Endothelial cell of umbilical vein (primary cell): Measurements from ENCODE around the gene MRPL4. TPM values are rescaled to one million over a fixed set of nuclear protein-coding genes. Genes with fewer than 3 reads are reported as not detected.

Experiments
- BruUV-seq: library from RNA; stranded (reverse); fragments of 400-500 nt; replicated peaks from 2 replicates; lab custom pipeline; 2021; lab: Mats Ljungman, UMichigan
- CTCF ChIA-PET: fragments of 300-600, 350-600 bp; sonication (Branson Sonifier 250); formaldehyde crosslinking; loops from one replicate; lab custom pipeline; 2021; ENCODE audit warnings: antibody characterized with exemption, inconsistent platforms; lab: Charles Lee
- POLR2A ChIA-PET: fragments of 300-600, 350-600 bp; sonication (Branson Sonifier 250); formaldehyde crosslinking; loops from one replicate; lab custom pipeline; 2021; ENCODE audit warnings: antibody characterized with exemption, inconsistent platforms; lab: Charles Lee
- DNase-seq: peaks from one replicate; pipeline ENCODE4 v3.0.0-alpha.2; 2011; ENCODE audit warnings: low read depth, low spot score
- FAIRE-seq: peaks from 2 replicates; lab custom pipeline; 2011; peaks lifted over from hg19 to GRCh38; lab: Jason Lieb, UNC
- H2AFZ ChIP-seq: 2 replicates; pipeline ENCODE4 v1.6.0; 2012; ENCODE audit warnings: low read depth, low read length, control low read depth, inconsistent platforms
- H3K27ac ChIP-seq: 2 replicates; pipeline ENCODE4 v1.5.1; 2011; ENCODE audit warnings: low read depth, mild to moderate bottlenecking, control low read depth, low read length, moderate library complexity; ENCODE audit not compliant: insufficient read depth
- H3K27me3 ChIP-seq, 2 experiments: 2 replicates each; pipeline versions ENCODE4 v1.6.0 to v1.6.1; 2011; ENCODE audit warnings: low read length in 2 of 2, mixed read lengths in 1 of 2; ENCODE audit not compliant: control insufficient read depth in 2 of 2, insufficient read depth in 2 of 2
- H3K36me3 ChIP-seq, 2 experiments: 2 replicates in 1 of 2; 3 replicates in 1 of 2; pipeline ENCODE4 v1.5.1; 2011; ENCODE audit warnings: low read length in 2 of 2, mild to moderate bottlenecking in 1 of 2, moderate library complexity in 1 of 2; ENCODE audit not compliant: control insufficient read depth in 2 of 2, insufficient read depth in 2 of 2; ENCODE audit errors: extremely low read depth in 1 of 2
- H3K4me1 ChIP-seq: 3 replicates; pipeline ENCODE4 v1.5.1; 2011; ENCODE audit warnings: mild to moderate bottlenecking, low read length; ENCODE audit not compliant: control insufficient read depth, insufficient read depth; ENCODE audit errors: extremely low read depth
- H3K4me2 ChIP-seq: 2 replicates; pipeline ENCODE4 v1.6.1; 2011; ENCODE audit warnings: low read length, control low read depth, mixed read lengths; ENCODE audit not compliant: insufficient read depth
- H3K4me3 ChIP-seq, 3 experiments: fragments of 200-600 bp in 1 of 3; sonication (generic), shearing (Covaris generic) in 1 of 3; replicated peaks in 1 of 3; 2 replicates each; pipeline ENCODE4 v1.5.1; 2011 to 2016; ENCODE audit warnings: control low read depth in 3 of 3, low read length in 3 of 3, mild to moderate bottlenecking in 2 of 3, inconsistent platforms in 1 of 3, low read depth in 1 of 3, moderate library complexity in 1 of 3; ENCODE audit not compliant: insufficient read depth in 1 of 3
- H3K79me2 ChIP-seq: 2 replicates; pipeline ENCODE4 v1.6.0; 2012; ENCODE audit warnings: low read length, inconsistent platforms; ENCODE audit not compliant: control insufficient read depth, insufficient read depth
- H3K9ac ChIP-seq: replicated peaks from 2 replicates; pipeline ENCODE3; 2011; ENCODE audit warnings: low read length, control low read depth; ENCODE audit not compliant: insufficient read depth; ENCODE audit errors: extremely low read depth
- H3K9me1 ChIP-seq: replicated peaks from 3 replicates; pipeline ENCODE4 v1.6.0; 2011; ENCODE audit warnings: mild to moderate bottlenecking, low read length; ENCODE audit not compliant: control insufficient read depth, insufficient read depth; ENCODE audit errors: extremely low read depth
- H3K9me3 ChIP-seq: replicated peaks from 2 replicates; pipeline ENCODE4 v1.5.1; 2012; ENCODE audit warnings: low read length, inconsistent platforms; ENCODE audit not compliant: control insufficient read depth, insufficient read depth
- H4K20me1 ChIP-seq: replicated peaks from 2 replicates; pipeline ENCODE3; 2011; ENCODE audit warnings: mild to moderate bottlenecking, low read length; ENCODE audit not compliant: control insufficient read depth, insufficient read depth; ENCODE audit errors: extremely low read depth
- EZH2 ChIP-seq: IDR thresholded peaks from 2 replicates; pipeline ENCODE4 v1.6.1; 2012; ENCODE audit warnings: borderline replicate concordance, low read depth, mild to moderate bottlenecking, moderate library complexity, low read length, inconsistent platforms; ENCODE audit not compliant: severe bottlenecking
- FOS ChIP-seq: IDR thresholded peaks from 2 replicates; pipeline ENCODE4 v1.6.1; 2011; ENCODE audit warnings: mild to moderate bottlenecking, low read length, moderate library complexity, borderline replicate concordance; ENCODE audit not compliant: insufficient read depth
- GATA2 ChIP-seq: IDR thresholded peaks from 2 replicates; pipeline ENCODE4 v1.7.0; 2011; ENCODE audit warnings: low read depth, mild to moderate bottlenecking, moderate library complexity, mixed read lengths, low read length; ENCODE audit not compliant: insufficient read length, insufficient read depth
- JUN ChIP-seq: IDR thresholded peaks from 2 replicates; pipeline ENCODE4 v1.6.1; 2011; ENCODE audit warnings: borderline replicate concordance, low read depth; ENCODE audit not compliant: insufficient read length, insufficient read depth
- MYC ChIP-seq: IDR thresholded peaks from one replicate; pipeline ENCODE4 v1.6.1; 2011; ENCODE audit warnings: mild to moderate bottlenecking, low read depth, low read length
- POLR2A ChIP-seq: IDR thresholded peaks from 2 replicates; pipeline ENCODE4 v1.6.1; 2012; ENCODE audit warnings: low read depth, mild to moderate bottlenecking, control low read depth, low read length
- POLR2AphosphoS5 ChIP-seq: IDR thresholded peaks from 2 replicates; pipeline ENCODE4 v1.6.1; 2012; ENCODE audit warnings: low read depth, mild to moderate bottlenecking, control low read depth, low read length, moderate library complexity; ENCODE audit not compliant: insufficient read depth
- dilution Hi-C: fragments of 300-500 bp; cut with MboI; formaldehyde crosslinking; loops from one replicate; pipeline ENCODE4 v1.15.0; 2019; ENCODE audit warnings: low sequenced_read_pairs; ENCODE audit not compliant: extremely low pct_ligation_motif_present
- intact Hi-C: fragments of 100-400 bp; cut with micrococcal nuclease; formaldehyde crosslinking; loops from one replicate; pipeline ENCODE4 v1.10.0; 2022
- polyA plus RNA-seq, 4 experiments: library from polyadenylated mRNA; depleted of rRNA in 3 of 4; stranded (reverse) in 3 of 4; unstranded in 1 of 4; fragments of >200 nt; gene quantifications; 2 replicates each; pipeline versions ENCODE4 v1.2.1 to v1.2.3, GENCODE V29; 2011 to 2012; ENCODE audit warnings: missing spikeins in 1 of 4
- total RNA-seq: library from RNA; stranded (reverse); gene quantifications from 2 replicates; pipeline ENCODE4 v1.2.3, GENCODE V29; 2021
- TF ChIP-seq, protein P1 (sequence below): IDR thresholded peaks from 2 replicates; pipeline ENCODE4 v1.6.1; 2011; ENCODE audit not compliant: insufficient read depth, insufficient read length
- TF ChIP-seq, protein P2 (sequence below), 2 donors: IDR thresholded peaks; 1 replicate in 1 of 2; 2 replicates in 1 of 2; pipeline ENCODE4 v1.5.1; 2011; ENCODE audit warnings: low read length in 2 of 2, mild to moderate bottlenecking in 2 of 2, moderate library complexity in 2 of 2, control low read depth in 1 of 2, inconsistent platforms in 1 of 2, low read depth in 1 of 2; ENCODE audit not compliant: insufficient read depth in 1 of 2; ENCODE audit errors: extremely low read depth in 1 of 2

The MRPL4 gene
- total and polyA plus RNA-seq, 2 donors (not counting 3 experiments of a cell fraction or from before 2014, with no cell fraction given) = 70.4 to 118 TPM

DNA sequence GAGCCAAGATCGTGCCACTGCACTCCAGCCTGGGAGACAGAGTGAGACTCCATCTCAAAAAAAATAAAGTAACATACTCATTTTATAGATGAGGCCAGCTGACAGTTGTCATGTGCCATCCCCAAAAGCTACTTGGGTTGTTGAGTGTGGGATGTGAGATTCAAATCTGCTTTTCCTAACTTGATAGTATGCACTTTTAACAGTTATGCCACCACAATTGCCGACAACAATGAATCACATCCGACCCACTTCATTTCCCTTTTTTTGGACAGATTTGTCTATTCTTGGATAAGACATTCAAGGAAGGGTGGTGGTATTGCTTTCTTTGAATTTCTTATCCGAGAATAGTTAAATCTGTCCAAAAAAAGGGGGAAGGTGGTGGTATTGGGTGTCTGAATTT is 41.0 kb upstream of the MRPL4 start:
- no peaks in the 10 kb centered on the region for H3K9me1 ChIP-seq
- no peaks in the 10 kb centered on the region for H3K36me3 ChIP-seq
- H3K4me2 ChIP-seq = no peak overlapping the region
- FAIRE-seq (no peak), DNase-seq (no peak)
- H3K4me3 ChIP-seq = no peak overlapping the region
- TF ChIP-seq, protein P1, sequence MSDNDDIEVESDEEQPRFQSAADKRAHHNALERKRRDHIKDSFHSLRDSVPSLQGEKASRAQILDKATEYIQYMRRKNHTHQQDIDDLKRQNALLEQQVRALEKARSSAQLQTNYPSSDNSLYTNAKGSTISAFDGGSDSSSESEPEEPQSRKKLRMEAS = no peak
- TF ChIP-seq GATA2 (no peak), JUN (no peak), MYC (no peak), EZH2 (no peak), FOS (no peak), POLR2AphosphoS5 (no peak), POLR2A (no peak)
- TF ChIP-seq, protein P2, sequence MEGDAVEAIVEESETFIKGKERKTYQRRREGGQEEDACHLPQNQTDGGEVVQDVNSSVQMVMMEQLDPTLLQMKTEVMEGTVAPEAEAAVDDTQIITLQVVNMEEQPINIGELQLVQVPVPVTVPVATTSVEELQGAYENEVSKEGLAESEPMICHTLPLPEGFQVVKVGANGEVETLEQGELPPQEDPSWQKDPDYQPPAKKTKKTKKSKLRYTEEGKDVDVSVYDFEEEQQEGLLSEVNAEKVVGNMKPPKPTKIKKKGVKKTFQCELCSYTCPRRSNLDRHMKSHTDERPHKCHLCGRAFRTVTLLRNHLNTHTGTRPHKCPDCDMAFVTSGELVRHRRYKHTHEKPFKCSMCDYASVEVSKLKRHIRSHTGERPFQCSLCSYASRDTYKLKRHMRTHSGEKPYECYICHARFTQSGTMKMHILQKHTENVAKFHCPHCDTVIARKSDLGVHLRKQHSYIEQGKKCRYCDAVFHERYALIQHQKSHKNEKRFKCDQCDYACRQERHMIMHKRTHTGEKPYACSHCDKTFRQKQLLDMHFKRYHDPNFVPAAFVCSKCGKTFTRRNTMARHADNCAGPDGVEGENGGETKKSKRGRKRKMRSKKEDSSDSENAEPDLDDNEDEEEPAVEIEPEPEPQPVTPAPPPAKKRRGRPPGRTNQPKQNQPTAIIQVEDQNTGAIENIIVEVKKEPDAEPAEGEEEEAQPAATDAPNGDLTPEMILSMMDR (IDR thresholded peaks at IDR 0.05; ENCODE audit: extremely low read depth in 1 of 2, insufficient read depth in 1 of 2, low read depth in 1 of 2, low read length in 2 of 2) = no peak
- BruUV-seq = no TSS peak
- no peaks in the 10 kb centered on the region for H3K4me1 ChIP-seq
- H3K79me2 ChIP-seq = no peaks in the 10 kb centered on the region
- no peak overlapping the region for H3K27ac ChIP-seq
- no peaks in the 10 kb centered on the region for H3K9me3 ChIP-seq
- intact Hi-C loops = no loop called here
- dilution Hi-C loops = no loop called here
- no peak overlapping the region for H3K9ac ChIP-seq
- POLR2A ChIA-PET = no interaction called here
- H4K20me1 ChIP-seq = no peaks in the 10 kb centered on the region
- CTCF ChIA-PET = interaction anchor here (1.4 to 2.5 kb wide), 2 partner anchors 18 to 39 kb away, joined by 6 to 10 read pairs; no protein-coding TSS in a partner anchor
- peaks cover 0 to 1% of the 10 kb centered on the region in 2 experiments for H3K27me3 ChIP-seq
- no peak overlapping the region for H2AFZ ChIP-seq
